ENCODE measurements around the gene PCSK2.

The PCSK2 gene

DNA sequence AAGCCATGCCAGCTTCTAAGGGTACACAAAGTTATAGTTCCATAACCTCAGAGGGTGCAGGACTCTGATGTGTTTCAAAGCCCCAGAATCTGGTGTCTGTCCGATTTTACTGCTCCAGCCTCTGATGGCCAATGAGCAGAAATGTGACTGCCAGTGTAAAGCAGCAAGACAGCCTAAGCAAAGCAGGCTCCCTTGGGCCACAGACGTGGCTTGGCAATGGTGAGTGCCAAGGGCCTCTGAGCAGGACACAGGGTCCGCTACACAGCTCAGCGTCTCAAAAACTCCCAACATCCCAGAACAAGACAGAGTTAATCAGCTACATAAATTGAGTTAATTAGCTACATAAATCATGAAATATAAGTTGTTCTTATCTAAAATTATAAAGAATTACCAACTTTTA is 69.2 kb downstream of the PCSK2 start:
- TF ChIP-seq GATA1 (IDR thresholded peaks at IDR 0.05; ENCODE audit: low read depth, low read length) (no peak), POLR2A (IDR thresholded peaks at IDR 0.05; ENCODE audit: low read length) (no peak)

DNA sequence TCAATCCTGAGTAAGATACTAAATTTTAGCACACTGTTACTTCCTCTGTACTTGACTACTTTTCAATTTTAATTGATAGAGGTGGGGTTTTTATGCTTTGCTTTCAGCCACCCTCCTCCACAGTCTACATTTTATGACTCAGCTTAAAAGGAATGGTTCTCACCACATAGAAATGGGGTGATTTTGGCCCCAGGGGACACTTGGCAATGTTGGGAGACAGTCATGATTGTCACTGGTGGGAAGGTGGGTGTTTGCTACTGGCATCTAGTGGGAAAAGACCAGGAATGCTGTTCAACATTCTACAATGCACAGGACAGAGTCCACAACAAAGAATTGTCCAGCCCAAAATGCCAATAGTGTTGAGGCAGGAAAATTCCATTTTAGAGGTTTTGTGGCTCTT is 71.3 kb downstream of the PCSK2 start:
- no peak for DNase-seq
- TF ChIP-seq POLR2A (IDR thresholded peaks at IDR 0.05; ENCODE audit: low read length) (no peak), GATA1 (IDR thresholded peaks at IDR 0.05; ENCODE audit: low read depth, low read length) (no peak)

More for the DNA sequence above, 69.2 kb downstream of the PCSK2 start:
- DNase-seq: no peak

DNA sequence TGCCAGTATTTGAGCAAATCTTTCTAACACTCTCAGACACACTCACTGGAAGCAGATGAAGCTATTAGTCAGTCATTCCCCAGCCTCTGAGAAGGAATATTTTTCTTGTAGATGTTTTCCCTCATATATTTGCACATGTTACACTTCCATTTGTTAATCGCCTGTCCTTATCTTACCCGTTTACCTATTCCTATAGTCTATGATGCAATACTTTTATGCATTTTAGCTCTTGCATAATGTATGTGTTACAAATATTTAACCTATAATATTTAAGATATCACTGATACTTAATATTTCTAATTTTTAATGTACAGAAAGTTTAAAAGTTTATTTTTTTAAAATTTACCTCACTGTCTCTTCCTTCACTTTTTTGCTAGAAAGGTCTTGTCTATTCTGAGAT is 71.9 kb downstream of the PCSK2 start:
- TF ChIP-seq GATA1 (IDR thresholded peaks at IDR 0.05; ENCODE audit: low read depth, low read length): no peak
- TF ChIP-seq POLR2A (IDR thresholded peaks at IDR 0.05; ENCODE audit: low read length): no peak
- no peak for DNase-seq

DNA sequence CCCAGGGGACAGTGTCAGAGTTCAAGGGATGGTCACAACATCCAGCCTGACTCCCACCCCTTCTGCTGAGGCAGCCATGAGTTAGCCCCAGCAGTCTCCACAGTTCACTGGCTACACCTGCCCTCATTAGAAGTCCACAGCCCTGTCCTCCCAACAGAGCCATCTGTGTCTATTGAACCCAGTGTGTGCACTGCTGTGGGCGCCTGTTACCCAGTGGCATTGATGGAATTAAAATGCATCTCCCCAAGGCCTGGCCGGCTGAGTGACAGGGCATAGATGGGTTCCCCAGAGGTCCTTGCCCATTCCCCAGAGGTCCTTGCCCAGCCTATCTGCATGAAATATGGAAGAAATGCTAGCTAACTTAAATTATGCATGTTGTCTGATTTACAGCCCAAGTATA is 73.3 kb downstream of the PCSK2 start:
- TF ChIP-seq GATA1 (IDR thresholded peaks at IDR 0.05; ENCODE audit: low read depth, low read length): no peak
- TF ChIP-seq POLR2A (IDR thresholded peaks at IDR 0.05; ENCODE audit: low read length): no peak
- no peak for DNase-seq

DNA sequence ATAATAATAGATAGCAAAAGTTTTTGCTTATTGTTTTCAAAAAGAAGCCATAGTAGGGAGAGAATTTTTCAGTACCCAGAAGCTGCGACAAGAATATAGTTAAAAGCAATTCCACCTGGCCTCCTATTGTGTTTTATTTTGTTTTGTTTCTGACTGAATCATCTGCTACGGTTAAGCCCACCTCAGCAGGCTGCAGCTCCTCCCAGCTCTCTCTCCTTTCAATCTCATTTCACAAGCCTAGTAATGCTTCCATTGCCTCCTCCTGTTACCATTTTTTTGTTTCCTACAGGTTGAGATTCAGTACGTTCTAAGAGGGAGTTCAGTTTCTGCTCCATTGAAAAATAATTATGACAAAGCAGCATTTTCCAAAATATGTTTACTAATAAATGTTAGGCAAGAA is 77.9 kb downstream of the PCSK2 start:
- TF ChIP-seq POLR2A (IDR thresholded peaks at IDR 0.05; ENCODE audit: low read length) (no peak), GATA1 (IDR thresholded peaks at IDR 0.05; ENCODE audit: low read depth, low read length) (no peak)
- DNase-seq: no peak

DNA sequence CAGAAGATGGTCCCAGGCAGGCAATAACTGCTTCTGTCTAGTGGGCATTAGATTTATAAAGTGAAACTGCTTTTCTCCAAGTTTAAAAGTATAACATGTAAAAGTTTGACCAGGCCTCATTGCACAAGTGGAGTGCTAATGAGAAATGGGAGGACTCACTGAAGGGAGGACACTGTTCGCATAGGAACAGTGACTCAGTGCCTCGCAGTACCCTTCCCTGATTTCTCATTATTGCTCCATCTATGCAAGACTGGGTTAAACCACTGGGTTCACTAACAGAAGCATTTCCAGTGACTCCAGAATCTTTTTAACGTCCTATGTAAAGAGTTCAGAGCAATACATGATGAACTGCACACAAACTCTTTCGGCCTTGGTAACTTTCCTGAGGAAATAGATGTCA is 79.6 kb downstream of the PCSK2 start:
- TF ChIP-seq GATA1 (IDR thresholded peaks at IDR 0.05; ENCODE audit: low read depth, low read length) (no peak), POLR2A (IDR thresholded peaks at IDR 0.05; ENCODE audit: low read length) (no peak)
- DNase-seq: no peak

DNA sequence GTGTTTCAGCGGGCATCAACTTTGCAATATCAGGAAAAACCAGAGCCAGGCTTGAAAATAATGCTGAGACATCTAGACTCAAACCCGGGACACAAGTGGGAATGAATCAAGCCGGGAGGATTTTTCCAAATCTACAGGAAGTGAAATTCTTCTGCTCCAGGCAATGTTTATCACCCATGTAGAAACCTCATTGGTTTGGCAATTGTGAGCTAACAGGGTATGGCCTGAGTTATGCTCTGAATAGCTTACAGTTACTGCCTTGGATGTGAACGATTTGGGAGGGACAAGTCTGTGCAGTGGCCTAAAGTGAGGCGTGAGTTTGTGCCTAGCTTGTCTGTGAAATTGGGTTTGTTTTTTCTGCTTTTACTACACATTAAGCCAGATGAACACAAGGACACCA is 87.4 kb downstream of the PCSK2 start:
- no peak for TF ChIP-seq GATA1 (IDR thresholded peaks at IDR 0.05; ENCODE audit: low read depth, low read length)
- TF ChIP-seq POLR2A (IDR thresholded peaks at IDR 0.05; ENCODE audit: low read length): no peak
- DNase-seq: no peak

DNA sequence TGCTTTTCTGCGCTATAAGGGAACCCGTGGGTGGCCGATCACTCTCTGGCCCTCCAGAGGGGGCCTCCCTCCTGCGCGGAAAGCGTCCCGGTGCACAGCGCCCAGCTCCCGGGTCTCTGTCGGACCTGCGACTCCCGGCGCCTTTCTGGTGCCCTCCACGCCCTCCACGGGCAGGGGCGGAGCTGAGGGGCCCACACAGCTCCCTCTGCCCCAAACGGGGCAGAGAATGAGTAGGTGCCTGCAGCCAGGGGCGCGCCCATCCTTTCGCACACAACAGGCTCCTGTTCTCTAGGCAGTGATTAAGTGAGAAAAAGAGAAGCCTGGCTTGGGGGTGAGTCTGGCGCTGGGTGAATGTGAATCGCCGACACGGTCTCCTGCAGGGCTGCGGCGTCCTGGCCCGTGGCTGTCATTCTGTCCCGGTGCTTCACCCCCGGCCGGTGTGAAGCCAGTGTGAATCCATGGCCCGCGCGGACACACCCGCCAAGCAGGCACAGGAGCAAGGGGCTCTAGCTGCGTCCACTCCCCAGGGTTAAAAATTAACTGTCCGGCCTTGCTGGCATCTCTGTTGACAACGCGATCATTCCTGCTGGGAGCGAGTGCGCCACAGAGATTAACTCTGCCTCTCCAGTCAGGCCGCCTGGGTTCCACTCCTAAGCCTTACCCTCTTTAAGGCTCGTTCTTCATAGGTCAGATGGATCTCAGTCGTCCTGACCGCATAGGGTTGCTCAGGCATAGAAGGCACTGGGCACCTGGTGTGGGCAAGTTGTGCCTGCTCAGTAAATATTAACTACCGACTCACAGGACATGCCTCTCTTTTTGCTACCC is 88.8 kb downstream of the PCSK2 start:
- TF ChIP-seq POLR2A (IDR thresholded peaks at IDR 0.05; ENCODE audit: low read length): no peak
- DNase-seq: no peak

DNA sequence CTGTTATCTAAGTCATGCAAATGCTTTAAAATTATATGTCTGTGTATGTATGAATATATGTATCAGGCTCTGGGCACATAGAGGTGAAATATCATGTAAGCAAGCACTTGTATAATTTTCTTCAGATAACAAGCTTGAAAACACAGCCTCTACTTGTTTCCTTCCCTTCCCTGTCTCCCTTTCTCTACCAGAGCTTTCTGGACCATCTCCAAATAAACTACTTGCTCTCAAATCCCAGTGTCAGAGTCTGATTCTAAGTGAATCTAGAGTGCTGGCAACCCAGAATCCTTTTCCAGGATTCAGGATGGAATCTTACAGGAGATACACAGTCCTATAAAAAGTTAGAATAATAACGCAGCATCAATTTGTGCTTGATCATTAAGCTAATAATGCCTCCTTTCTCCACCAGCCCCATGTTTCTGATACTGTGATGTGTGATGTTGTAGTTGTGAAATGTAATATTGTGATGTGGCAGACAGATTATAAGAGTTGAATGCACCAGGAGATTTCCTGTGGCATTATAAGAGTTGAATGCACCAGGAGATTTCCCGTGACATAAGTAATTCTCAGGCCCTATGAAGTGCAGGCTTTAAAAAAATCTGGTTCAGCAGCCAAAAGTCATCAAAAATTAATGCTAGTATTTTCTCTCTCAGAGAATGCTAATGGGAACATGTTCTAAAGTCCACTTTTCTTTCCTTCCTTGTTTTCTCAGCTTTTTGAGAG is 89.6 kb downstream of the PCSK2 start:
- no peak for TF ChIP-seq GATA1 (IDR thresholded peaks at IDR 0.05; ENCODE audit: low read depth, low read length)
- TF ChIP-seq POLR2A (IDR thresholded peaks at IDR 0.05; ENCODE audit: low read length): no peak
- no peak for DNase-seq

DNA sequence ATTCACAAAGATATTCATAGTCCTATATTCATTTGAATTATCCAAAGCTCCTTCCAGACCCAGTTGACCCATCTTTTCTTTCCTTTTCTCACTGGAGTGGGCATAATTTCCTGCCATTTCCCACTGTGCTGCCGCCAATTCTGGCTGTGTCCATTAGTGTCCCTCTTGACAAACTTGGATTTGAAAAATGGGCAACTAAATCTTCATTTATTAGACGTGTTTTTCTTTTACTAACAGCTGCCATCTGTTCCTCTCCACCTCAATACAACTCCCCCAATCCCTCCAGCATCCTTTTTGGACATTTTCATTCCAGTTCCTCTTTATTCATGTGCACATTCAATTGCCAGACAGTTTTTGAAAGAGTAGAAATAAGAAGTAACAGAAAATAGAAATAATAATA is 90.5 kb downstream of the PCSK2 start:
- no peak for DNase-seq
- TF ChIP-seq POLR2A (IDR thresholded peaks at IDR 0.05; ENCODE audit: low read length): no peak
- no peak for TF ChIP-seq GATA1 (IDR thresholded peaks at IDR 0.05; ENCODE audit: low read depth, low read length)

DNA sequence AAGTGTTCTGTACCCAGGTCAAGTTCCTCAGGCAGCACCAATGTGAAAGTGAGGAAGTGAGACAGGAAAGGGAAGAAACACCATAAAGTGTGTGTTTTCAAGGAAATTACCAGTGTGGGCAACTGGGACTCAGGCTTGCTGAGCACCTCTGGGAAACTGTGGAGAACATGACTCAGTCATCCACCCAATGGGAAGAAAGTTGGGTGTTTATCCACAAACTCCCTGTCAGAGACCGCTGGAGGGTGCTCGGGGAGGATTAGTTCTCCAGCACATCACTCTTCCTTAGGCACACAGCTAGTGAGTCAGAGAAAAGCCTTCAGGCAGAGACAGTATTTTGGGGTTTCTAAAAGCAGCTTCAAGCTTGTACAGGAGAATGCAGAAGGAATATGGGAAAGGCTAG is 93.6 kb downstream of the PCSK2 start:
- no peak for DNase-seq
- TF ChIP-seq GATA1 (IDR thresholded peaks at IDR 0.05; ENCODE audit: low read depth, low read length) (no peak), POLR2A (IDR thresholded peaks at IDR 0.05; ENCODE audit: low read length) (no peak)

DNA sequence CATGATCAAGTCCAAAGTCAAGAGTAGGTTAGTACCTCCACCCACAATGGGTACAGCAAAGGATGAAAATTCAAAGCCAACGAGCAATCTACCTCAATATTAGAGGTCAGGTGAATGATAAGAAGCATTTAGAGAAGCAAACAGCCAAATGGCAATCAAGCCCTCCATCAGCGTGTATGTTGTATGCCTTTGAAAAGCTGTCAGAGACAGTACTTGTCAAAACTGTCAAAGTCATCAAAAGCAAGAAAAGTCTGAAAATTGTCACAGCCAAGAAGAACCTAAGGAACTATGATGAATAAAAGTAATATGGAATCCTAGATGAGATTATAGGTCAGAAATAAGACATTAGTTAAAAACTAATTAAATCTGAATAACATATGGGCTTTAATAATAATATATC is 99.3 kb downstream of the PCSK2 start:
- DNase-seq: no peak
- TF ChIP-seq GATA1 (IDR thresholded peaks at IDR 0.05; ENCODE audit: low read depth, low read length) (no peak), POLR2A (IDR thresholded peaks at IDR 0.05; ENCODE audit: low read length) (no peak)

DNA sequence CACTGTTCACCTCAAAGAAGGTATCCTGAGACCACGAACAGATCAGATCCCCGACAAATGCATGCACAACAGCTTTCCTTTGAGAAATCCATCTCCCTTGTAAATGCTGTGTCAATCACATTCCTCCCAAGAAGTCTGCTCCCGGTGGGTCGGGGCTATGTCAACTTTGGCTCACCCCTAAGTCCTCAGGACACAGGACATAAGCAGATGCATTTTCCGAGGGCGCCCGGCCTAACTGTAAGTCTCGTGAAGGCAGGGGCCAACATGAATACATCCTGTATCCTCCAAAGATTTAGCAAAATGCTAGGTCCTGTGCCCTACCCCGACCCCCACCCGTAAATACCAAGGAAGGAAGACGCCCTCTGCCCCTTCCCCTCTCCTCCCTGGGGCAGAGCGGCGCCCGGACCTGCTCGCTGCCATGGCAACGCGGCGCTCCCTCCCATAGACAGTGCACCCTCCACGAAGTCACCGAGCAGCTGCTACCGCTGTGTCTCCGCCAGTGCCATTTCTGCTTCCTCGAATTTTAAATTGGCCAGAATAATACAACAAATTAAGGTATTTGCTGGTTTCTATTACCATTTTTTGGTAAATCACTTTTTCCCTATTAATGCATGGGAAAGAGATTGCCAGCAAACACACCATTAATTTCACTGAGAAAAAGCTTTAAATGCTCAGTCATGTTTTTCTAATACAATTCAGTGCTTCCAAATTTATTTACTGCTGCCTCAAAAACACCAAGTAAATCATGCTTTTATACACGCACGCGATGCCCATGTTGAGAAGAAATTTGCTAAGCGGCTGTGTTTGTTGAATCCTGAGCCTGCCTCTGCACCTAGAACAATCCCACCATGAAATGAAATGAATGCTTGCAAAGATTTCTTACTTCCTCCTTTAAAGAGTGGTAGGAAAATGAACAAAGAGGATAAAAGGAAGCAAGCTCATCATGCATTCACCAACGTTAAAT is 100.6 kb downstream of the PCSK2 start:
- DNase-seq: no peak
- TF ChIP-seq POLR2A (IDR thresholded peaks at IDR 0.05; ENCODE audit: low read length) (no peak), GATA1 (IDR thresholded peaks at IDR 0.05; ENCODE audit: low read depth, low read length) (no peak)

DNA sequence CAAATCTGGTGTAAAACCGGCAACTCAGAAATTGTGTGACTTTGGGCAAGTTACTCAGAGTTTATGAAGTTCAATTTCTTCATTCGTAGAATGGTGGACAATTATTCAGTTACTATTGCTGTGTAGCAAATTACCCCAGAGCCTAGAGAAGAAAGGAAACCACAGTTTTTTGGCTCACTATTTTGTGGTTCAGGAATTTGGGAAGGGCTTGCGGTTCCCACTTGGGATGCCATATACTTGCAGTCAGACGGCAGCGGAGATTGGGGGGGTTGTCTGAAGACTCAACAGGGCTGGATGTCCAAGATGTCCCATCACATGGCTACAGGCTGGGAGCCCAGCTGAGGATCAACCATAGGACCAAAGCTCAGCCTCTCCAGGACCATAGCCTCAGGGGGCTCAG is 108.1 kb downstream of the PCSK2 start:
- DNase-seq: no peak
- TF ChIP-seq POLR2A (IDR thresholded peaks at IDR 0.05; ENCODE audit: low read length) (no peak), GATA1 (IDR thresholded peaks at IDR 0.05; ENCODE audit: low read depth, low read length) (no peak)

All from erythroblast (primary cell).